ENCODE data around the gene MYO1D. TPM values are rescaled to one million over a fixed set of nuclear protein-coding genes. Genes with fewer than 3 reads are reported as not detected.

MYO1D gene
- total RNA-seq, 1 donor from 2014 or later: 12.1 TPM

DNA sequence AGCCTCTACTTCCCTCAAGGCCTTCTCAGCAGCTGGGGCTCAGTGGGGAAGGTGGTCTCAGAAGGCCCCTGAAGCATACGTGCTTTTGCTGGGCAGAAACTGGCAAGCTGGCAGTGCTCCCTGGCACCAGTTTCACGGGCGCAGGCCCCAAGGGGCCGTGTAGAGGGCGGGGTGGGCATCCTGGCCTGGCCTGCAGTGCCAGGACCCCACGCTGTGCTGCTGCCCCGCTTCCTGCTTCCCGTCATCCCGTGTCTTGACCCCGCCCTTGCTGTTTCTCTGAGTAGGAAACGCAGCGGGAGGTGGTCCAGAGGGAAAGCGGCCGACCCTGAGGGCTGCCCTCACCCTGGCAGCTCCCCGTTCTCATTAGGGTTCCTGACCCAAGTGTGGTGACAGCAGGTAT lies 383.4 kb downstream of the MYO1D start:
- Mint-ChIP-seq H3K4me3 (no peak overlapping the region), H3K9me3 (no peaks in the 10 kb centered on the region), H3K27me3 (ENCODE audit: insufficient read depth) (no peaks in the 10 kb centered on the region), H3K27ac (no peak overlapping the region), H3K36me3 (ENCODE audit: low read depth) (peaks cover 10% of the 10 kb centered on the region), H3K4me1 (ENCODE audit: low read depth) (peaks cover 26% of the 10 kb centered on the region)
- DNase-seq (ENCODE audit: low spot score): no peak
- intact Hi-C loops (cut with micrococcal nuclease): no loop called here

DNA sequence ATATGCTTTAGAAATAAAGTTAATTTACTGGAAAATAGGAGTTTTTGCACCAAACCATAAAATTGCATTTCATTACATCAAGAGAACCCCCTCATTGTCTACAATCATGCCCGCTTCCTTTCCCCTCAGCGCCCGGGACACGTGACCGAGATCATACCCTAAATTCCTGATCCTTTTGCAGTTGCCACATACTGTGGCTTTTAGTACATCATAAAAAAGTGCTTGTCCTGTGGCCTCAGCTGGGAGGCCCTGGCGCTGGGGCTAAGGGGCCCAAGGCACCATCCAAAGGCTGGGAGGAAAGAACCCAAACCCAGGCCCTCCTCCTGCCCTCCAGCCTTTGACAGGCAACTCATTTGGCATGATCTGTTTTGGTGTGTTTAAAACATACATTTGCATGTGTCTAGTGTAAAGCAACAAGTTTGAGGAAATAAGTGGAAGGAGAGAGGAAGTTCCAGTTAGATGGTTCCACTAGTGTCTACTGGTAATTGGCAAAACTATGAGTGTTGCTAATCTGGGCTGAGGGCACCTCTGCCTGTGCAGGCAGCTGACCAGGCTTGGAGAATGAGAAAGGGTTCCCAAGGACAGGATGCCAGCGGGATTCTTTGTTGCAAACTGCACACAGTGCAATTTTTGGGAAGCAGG lies 384.2 kb downstream of the MYO1D start:
- peaks cover 16% of the 10 kb centered on the region for H3K36me3 Mint-ChIP-seq (ENCODE audit: low read depth)
- H3K4me3 Mint-ChIP-seq: no peak overlapping the region
- H3K27ac Mint-ChIP-seq: no peak overlapping the region
- intact Hi-C loops (cut with micrococcal nuclease): no loop called here
- no peak for DNase-seq (ENCODE audit: low spot score)
- no peaks in the 10 kb centered on the region for H3K9me3 Mint-ChIP-seq
- H3K27me3 Mint-ChIP-seq (ENCODE audit: insufficient read depth): peaks cover 3% of the 10 kb centered on the region
- H3K4me1 Mint-ChIP-seq (ENCODE audit: low read depth): peaks cover 34% of the 10 kb centered on the region

- H3K4me3 Mint-ChIP-seq: peak overlapping the region; percentile 26
- peaks cover 3% of the 10 kb centered on the region for H3K27me3 Mint-ChIP-seq (ENCODE audit: insufficient read depth)
- peaks cover 38% of the 10 kb centered on the region for H3K4me1 Mint-ChIP-seq (ENCODE audit: low read depth)
- intact Hi-C loops (cut with micrococcal nuclease): no loop called here
- H3K36me3 Mint-ChIP-seq (ENCODE audit: low read depth): peaks cover 19% of the 10 kb centered on the region
- no peak for DNase-seq (ENCODE audit: low spot score)
- H3K27ac Mint-ChIP-seq: peak overlapping the region; percentile 18
- H3K9me3 Mint-ChIP-seq: no peaks in the 10 kb centered on the region
These were observed 384.7 kb downstream of the MYO1D start for GRCh38 chr17:32492264-32492589.

- Mint-ChIP-seq H3K9me3 (no peaks in the 10 kb centered on the region), H3K27me3 (ENCODE audit: insufficient read depth) (peaks cover 3% of the 10 kb centered on the region), H3K4me1 (ENCODE audit: low read depth) (peaks cover 38% of the 10 kb centered on the region), H3K36me3 (ENCODE audit: low read depth) (peaks cover 19% of the 10 kb centered on the region), H3K27ac (peak overlapping the region; percentile 18), H3K4me3 (peak overlapping the region; percentile 26)
- no peak for DNase-seq (ENCODE audit: low spot score)
- intact Hi-C loops (cut with micrococcal nuclease): no loop called here
These were observed 385.3 kb downstream of the MYO1D start for GRCh38 chr17:32491371-32492263.

- intact Hi-C loops (cut with micrococcal nuclease): no loop called here
- DNase-seq (ENCODE audit: low spot score): no peak
- no peak overlapping the region for H3K27ac Mint-ChIP-seq
- H3K36me3 Mint-ChIP-seq (ENCODE audit: low read depth): peaks cover 19% of the 10 kb centered on the region
- no peaks in the 10 kb centered on the region for H3K9me3 Mint-ChIP-seq
- H3K27me3 Mint-ChIP-seq (ENCODE audit: insufficient read depth): peaks cover 3% of the 10 kb centered on the region
- H3K4me3 Mint-ChIP-seq: peak overlapping the region; percentile 19
- H3K4me1 Mint-ChIP-seq (ENCODE audit: low read depth): peaks cover 38% of the 10 kb centered on the region
These were observed 386.8 kb downstream of the MYO1D start for GRCh38 chr17:32490101-32490482.

GRCh38 chr17:32489320-32490100 lies 387.4 kb downstream of the MYO1D start:
- H3K4me3 Mint-ChIP-seq: peak overlapping the region; percentile 66

DNA sequence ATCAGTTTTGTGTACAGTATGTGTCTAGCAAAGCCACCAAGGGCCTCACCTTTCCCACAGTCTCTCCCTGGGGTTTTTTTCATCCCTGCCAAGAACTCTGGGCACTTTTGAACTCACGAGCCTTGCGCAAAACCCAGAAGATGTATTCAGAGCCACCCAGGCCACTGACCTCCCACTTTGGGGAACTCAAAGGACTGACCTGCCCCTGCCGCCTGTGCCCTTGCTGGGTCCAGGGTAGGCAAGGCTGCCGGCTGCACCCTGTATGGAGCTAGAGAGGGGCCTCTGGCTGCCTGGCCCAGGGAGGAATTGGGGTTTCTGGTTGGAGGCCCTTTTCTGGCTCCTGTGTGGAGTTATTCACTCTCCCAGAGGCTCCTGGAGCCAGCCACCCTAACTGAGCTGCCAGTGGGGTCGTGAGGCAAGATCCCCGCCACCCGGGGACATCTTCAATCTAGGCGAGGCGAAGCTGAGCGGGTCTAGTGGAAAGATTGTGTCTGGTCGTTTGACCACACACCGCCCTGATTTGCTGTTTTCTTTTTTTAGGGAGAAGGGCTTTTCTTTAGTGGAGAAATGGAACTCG lies 388.2 kb downstream of the MYO1D start:
- H3K4me3 Mint-ChIP-seq: peak overlapping the region; percentile 80
- H3K27ac Mint-ChIP-seq: no peak overlapping the region
- no peak for DNase-seq (ENCODE audit: low spot score)
- H3K36me3 Mint-ChIP-seq (ENCODE audit: low read depth): peaks cover 19% of the 10 kb centered on the region
- H3K27me3 Mint-ChIP-seq (ENCODE audit: insufficient read depth): peaks cover 3% of the 10 kb centered on the region
- no peaks in the 10 kb centered on the region for H3K9me3 Mint-ChIP-seq
- H3K4me1 Mint-ChIP-seq (ENCODE audit: low read depth): peaks cover 38% of the 10 kb centered on the region
- intact Hi-C loops (cut with micrococcal nuclease): loop anchor here (10.0 kb wide), 1 partner anchor 386 kb away; the partner anchor contains the start of gene MYO1D

More at GRCh38 chr17:32489320-32490100, 387.4 kb downstream of the MYO1D start:
- intact Hi-C loops (cut with micrococcal nuclease): loop anchor here (10.0 kb wide), 1 partner anchor 385 kb away; the partner anchor contains the start of gene MYO1D
- H3K27ac Mint-ChIP-seq: no peak overlapping the region
- no peaks in the 10 kb centered on the region for H3K9me3 Mint-ChIP-seq
- peaks cover 3% of the 10 kb centered on the region for H3K27me3 Mint-ChIP-seq (ENCODE audit: insufficient read depth)
- peaks cover 19% of the 10 kb centered on the region for H3K36me3 Mint-ChIP-seq (ENCODE audit: low read depth)
- no peak for DNase-seq (ENCODE audit: low spot score)
- H3K4me1 Mint-ChIP-seq (ENCODE audit: low read depth): peaks cover 38% of the 10 kb centered on the region

GRCh38 chr17:32488177-32488542 lies 388.8 kb downstream of the MYO1D start:
- peak overlapping the region; percentile 48 for H3K27ac Mint-ChIP-seq
- intact Hi-C loops (cut with micrococcal nuclease): loop anchor here (10.0 kb wide), 1 partner anchor 387 kb away; the partner anchor contains the start of gene MYO1D
- peaks cover 3% of the 10 kb centered on the region for H3K27me3 Mint-ChIP-seq (ENCODE audit: insufficient read depth)
- peaks cover 37% of the 10 kb centered on the region for H3K4me1 Mint-ChIP-seq (ENCODE audit: low read depth)
- DNase-seq (ENCODE audit: low spot score): no peak
- H3K9me3 Mint-ChIP-seq: no peaks in the 10 kb centered on the region
- peaks cover 19% of the 10 kb centered on the region for H3K36me3 Mint-ChIP-seq (ENCODE audit: low read depth)
- peak overlapping the region; percentile 80 for H3K4me3 Mint-ChIP-seq

DNA sequence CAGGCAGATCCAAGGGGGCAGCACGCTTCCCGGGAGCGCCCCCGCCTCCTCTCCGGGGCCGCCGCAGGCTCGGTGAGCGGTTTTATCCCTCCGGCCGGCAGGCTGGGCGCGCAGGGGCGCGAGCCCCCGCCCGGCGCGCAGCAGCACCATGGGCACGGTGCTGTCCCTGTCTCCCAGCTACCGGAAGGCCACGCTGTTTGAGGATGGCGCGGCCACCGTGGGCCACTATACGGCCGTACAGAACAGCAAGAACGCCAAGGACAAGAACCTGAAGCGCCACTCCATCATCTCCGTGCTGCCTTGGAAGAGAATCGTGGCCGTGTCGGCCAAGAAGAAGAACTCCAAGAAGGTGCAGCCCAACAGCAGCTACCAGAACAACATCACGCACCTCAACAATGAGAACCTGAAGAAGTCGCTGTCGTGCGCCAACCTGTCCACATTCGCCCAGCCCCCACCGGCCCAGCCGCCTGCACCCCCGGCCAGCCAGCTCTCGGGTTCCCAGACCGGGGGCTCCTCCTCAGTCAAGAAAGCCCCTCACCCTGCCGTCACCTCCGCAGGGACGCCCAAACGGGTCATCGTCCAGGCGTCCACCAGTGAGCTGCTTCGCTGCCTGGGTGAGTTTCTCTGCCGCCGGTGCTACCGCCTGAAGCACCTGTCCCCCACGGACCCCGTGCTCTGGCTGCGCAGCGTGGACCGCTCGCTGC lies 389.3 kb downstream of the MYO1D start:
- H3K27me3 Mint-ChIP-seq (ENCODE audit: insufficient read depth): peaks cover 3% of the 10 kb centered on the region
- intact Hi-C loops (cut with micrococcal nuclease): loop anchor here (1.0 to 10.0 kb wide), 6 partner anchors 16 to 387 kb away; partner anchors contain the start of genes MYO1D and PSMD11
- H3K9me3 Mint-ChIP-seq: no peaks in the 10 kb centered on the region
- peaks cover 32% of the 10 kb centered on the region for H3K4me1 Mint-ChIP-seq (ENCODE audit: low read depth)
- H3K4me3 Mint-ChIP-seq: peak overlapping the region; percentile 80
- peak overlapping the region; percentile 48 for H3K27ac Mint-ChIP-seq
- no peak for DNase-seq (ENCODE audit: low spot score)
- peaks cover 19% of the 10 kb centered on the region for H3K36me3 Mint-ChIP-seq (ENCODE audit: low read depth)

DNA sequence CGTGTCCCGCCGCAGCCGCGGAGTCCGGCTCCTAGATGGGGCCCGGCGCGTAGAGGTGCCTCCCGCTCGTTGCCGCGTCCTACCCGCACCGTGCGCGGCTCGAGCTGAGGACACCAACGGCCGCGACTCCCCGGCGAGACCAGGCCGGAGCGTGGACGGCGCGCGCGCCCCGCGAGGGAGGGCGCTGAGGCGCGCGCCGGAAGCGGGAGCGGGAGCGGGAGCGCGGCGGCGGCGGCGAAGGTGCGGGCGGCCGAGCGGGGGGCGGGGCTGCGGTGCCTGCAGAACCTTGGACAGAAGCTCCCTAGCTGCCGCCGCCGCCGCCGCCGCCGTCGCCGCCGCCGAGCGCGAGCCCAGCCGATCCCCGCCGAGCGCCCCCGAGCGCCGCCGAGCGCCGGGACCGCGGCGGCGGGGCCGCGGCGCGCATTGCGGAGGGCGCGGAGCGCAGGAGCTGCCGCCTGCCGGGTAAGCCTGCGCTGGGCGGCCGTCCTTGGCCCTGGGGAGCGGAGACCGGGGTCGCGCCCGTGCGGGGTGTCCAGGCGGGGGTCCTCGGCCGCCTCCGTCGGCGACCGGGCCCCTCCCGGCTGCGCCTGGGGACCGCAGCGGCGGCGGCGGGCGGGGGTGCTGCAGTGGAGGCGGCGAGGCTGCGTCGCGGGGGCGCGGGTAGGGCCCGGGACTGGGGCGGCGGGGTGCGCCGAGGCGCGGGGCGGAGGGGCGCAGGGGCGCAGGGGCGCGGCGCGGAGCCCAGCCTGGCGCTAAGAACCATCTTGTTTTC lies 390.0 kb downstream of the MYO1D start, which contains the start of gene CDK5R1:
Gene CDK5R1 (plus strand): TSS at position 293 of the 772 bp plus-strand sequence. CDS start 628 bp downstream, outside the sequence.
- H3K4me3 Mint-ChIP-seq: peak within 1 kb of the TSS; percentile 80
- peaks cover 3% of the 10 kb centered on the region for H3K27me3 Mint-ChIP-seq (ENCODE audit: insufficient read depth)
- DNase-seq (ENCODE audit: low spot score): peak; percentile 66
- peaks cover 24% of the 10 kb centered on the region for H3K4me1 Mint-ChIP-seq (ENCODE audit: low read depth)
- H3K36me3 Mint-ChIP-seq (ENCODE audit: low read depth): peaks cover 23% of the 10 kb centered on the region
- peak within 1 kb of the TSS; percentile 65 for H3K27ac Mint-ChIP-seq
- H3K9me3 Mint-ChIP-seq: no peaks in the 10 kb centered on the region
- intact Hi-C loops (cut with micrococcal nuclease): loop anchor here (1.0 to 10.0 kb wide), 6 partner anchors 16 to 388 kb away; partner anchors contain the start of genes MYO1D and PSMD11

DNA sequence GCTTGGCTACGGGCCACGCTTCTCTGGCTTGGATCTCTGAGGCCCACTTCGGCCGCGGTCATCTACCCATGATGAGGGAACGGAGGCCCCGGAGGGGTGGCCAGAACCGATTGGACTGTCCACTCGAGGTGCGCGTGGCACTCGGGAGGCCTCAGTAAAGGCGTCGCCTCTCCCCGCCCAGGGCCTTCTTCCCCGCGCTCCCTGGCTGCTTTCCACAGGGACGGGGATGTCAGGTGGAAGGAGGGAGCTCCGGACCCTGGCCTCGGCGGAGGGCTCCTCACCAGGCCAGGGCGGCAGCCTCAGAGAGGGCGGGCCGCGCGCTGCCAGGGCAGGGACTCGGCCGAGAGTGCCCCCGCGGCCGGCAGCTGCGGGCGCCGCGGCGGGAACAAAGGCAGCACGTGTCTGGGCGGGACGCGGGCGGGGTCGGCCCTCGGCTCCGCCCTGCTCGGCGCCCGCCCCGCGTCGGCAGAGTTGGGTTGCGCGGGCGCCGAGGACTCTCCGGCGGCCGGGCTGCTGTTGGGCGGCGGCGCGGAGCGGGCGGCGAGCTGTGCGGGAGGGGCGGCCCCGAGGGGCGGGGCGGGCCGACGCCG lies 390.7 kb downstream of the MYO1D start:
- DNase-seq (ENCODE audit: low spot score): peak; percentile 60
- H3K4me3 Mint-ChIP-seq: peak overlapping the region; percentile 79
- peaks cover 20% of the 10 kb centered on the region for H3K4me1 Mint-ChIP-seq (ENCODE audit: low read depth)
- H3K27me3 Mint-ChIP-seq (ENCODE audit: insufficient read depth): peaks cover 3% of the 10 kb centered on the region
- H3K9me3 Mint-ChIP-seq: no peaks in the 10 kb centered on the region
- H3K27ac Mint-ChIP-seq: peak overlapping the region; percentile 65
- H3K36me3 Mint-ChIP-seq (ENCODE audit: low read depth): peaks cover 28% of the 10 kb centered on the region
- intact Hi-C loops (cut with micrococcal nuclease): loop anchor here (2.0 to 10.0 kb wide), 2 partner anchors 21 to 389 kb away; partner anchors contain the start of gene MYO1D

Data from activated T-helper 1 cell treated with anti-CD3 and anti-CD28 coated beads, Interleukin-12 subunit alpha, Interleukin-12 subunit beta, Interleukin-2, Interleukin-4 antibody, amounts not matched to agents 30 ng/mL and 10 ng/mL and 1 ng/mL, durations not matched to agents 14 hours and 24 hours and 36 hours (primary cell).